Left renal pelvis (tissue), 4 donors: ENCODE data around the gene LONRF2. TPM values are rescaled to one million over a fixed set of nuclear protein-coding genes. Genes with fewer than 3 reads are reported as not detected.
"Not testable (repeated sequence)": the region's sequence is repeated elsewhere in the genome, so short reads cannot be mapped to it uniquely, and the experiment has no call there.

Source experiments
- DNase-seq, 4 donors: peaks; one replicate each; pipeline ENCODE4 v3.0.0-alpha.2; 2013; ENCODE audit warnings: low read depth in 4 of 4, low spot score in 3 of 4
- polyA plus RNA-seq, 4 donors: library from polyadenylated mRNA; unstranded; fragments of 120-200 nt; gene quantifications; one replicate each; pipeline ENCODE4 v1.2.1, GENCODE V29; 2013; ENCODE audit not compliant: insufficient read length in 4 of 4

The LONRF2 gene
- polyA plus RNA-seq: 1 to 10 TPM; 3.0 to 5.4 (median 4.1) TPM

DNA sequence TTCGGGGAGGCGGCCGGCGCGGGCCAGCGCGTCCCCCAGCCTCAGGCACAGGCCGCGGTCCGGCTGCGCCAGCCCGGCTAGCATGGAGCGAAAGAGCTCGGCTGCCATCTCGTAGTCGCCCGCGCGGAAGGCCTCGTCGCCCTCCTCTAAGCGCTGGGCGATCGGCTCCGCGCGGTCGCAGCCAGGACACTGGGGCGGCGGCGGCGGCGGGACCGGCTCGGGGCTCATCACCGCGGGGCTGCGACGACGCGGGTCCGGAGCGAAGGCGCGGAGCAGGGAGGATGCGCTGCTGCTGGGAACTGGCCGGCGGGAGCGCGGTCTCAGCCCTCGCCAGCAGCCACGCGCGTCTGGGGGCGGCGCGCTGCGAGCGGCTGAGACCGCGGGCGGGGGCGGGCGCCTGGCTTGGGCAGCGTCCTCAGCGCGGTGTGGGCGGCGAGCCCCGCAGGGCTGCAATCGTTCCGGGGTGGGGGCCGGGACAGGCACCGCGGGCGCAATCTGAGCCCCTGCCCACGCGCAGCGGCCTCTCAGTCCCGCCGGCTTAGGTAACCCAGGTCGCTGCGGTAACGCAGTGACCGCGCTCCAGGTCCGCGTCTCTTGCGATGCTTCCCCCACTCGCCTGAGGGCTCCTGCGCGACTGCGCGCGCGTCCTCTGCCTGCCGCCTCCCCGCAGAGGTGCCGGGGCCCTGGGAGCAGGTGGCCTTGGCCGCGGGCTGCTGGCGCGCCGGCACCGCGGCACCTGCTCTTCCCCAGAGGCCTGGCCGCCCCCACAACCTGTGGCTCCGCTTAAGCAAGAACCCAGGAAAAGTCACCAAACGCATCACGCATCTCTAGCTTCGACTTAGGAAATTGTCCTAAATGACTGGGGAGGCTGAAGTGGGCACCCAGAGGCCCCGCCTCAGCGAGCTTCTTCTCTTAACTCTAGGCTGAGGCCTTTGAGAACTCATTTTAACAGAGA lies at the start of gene LONRF2:
Gene LONRF2 (minus strand): TSS at position 636 of the 955 bp plus-strand sequence. CDS start 408 bp downstream, at position 228.
- peak in 2 of 4 donors; percentile 10 to 22 for DNase-seq

DNA sequence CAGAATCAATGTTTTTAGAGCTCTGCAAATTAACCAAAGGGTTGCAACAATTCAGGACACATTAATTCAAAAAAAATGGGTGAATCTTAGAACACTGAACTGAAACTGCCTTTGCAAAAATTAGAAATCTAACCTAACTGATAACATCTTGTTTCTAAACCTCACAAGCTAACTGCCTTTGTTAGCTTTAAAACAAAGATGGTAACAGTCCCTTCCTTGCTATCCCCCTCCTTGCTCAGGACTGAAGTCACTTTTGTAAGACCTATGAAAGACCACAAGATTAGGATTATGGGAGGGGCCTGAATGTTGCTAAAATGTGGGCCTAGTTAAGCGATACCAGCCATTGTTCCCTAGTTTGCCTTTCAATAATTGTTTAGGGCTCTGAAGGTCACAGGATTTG lies 44.9 kb upstream of the LONRF2 start:
- no peak for DNase-seq

DNA sequence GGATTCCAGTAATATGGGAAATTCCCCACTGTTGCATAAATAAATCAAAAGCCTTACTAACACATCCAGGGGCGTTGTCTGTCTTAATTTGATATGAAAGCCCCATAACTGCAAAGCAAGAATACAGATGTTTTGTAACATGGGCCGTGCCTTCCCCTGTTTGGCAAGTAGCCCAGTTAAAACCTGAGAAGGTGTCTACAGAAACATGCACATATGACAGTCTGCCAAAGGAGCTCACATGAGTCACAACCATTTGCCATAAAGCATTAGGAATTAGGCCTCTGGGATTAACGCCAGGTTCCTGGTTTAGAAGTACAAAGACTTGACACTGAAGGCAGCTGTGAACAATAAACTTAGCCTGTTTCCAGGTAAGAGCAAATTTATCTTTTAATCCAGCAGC lies 43.1 kb upstream of the LONRF2 start:
- no peak for DNase-seq

DNA sequence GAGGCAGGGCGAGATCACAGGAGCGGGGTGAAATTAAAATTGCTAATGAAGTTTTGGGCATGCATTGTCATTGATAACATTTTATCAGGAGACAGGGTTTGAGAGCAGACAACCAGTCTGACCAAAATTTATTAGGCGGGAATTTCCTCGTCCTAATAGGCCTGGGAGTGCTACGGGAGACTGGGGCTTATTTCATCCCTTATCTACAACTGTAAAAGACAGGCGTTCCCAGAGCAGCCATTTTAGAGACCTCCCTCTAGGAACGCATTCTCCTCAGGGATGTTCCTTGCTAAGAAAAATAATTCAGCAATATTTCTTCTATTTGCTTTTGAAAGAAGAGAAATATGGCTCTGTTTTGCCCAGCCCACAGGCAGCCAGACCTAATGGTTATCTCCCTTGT lies 40.0 kb upstream of the LONRF2 start:
- DNase-seq: not testable (repeated sequence)

DNA sequence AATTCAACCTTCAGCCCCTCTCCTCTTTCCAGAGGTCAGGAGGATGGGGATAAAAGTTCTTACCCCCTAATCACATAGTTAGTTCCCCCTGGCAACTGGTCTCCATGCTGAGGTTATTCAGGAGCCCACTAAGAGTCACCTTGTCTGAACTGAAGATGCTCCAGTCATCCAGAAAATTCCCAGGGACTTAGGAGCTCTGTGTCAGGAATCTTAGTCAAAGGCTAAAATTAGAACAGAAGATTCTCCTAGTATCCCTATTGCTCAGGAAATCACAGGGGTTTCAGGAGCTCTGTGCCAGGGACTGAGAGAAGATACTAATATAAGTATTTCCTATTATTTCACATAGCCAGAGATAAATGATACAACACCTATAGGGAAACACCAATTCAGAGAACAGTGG lies 37.3 kb upstream of the LONRF2 start:
- DNase-seq: no peak

DNA sequence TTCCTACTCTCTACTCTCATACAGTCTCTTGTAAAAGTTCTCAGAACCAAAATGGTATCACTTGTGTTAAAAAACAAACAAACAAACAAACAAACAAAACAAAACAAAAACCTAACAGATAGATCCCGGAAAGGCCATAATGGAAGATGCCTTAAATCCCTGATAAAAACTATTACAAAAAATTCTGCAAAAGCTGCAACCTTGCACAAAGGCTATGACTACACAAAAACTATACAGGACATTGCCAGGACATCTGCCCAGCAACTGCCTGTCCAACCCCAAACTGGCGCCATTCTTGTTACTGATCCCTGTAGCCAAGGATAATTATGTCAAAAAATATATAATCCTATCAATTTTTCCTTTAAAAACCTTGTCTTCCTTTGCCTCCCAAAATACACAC lies 36.3 kb upstream of the LONRF2 start:
- DNase-seq: no peak

DNA sequence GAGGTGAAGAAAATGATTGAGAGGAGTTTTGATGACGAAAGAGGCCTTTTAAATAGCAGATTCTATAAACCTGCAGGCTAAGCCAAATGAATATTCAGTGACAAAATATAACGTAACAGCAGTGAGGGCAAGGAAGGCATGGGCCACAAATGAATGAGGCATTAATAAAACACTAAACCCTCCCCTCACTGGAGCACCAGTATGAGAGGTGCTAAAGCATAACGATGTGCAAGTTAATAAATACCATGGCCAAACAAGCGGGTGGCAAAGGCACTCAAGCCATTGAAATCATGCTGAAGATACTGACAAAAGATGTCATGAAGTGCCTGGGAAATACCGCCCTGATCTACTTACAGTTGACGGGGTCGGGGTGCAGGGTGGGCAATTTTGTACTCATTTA lies 30.2 kb upstream of the LONRF2 start:
- DNase-seq: no peak

DNA sequence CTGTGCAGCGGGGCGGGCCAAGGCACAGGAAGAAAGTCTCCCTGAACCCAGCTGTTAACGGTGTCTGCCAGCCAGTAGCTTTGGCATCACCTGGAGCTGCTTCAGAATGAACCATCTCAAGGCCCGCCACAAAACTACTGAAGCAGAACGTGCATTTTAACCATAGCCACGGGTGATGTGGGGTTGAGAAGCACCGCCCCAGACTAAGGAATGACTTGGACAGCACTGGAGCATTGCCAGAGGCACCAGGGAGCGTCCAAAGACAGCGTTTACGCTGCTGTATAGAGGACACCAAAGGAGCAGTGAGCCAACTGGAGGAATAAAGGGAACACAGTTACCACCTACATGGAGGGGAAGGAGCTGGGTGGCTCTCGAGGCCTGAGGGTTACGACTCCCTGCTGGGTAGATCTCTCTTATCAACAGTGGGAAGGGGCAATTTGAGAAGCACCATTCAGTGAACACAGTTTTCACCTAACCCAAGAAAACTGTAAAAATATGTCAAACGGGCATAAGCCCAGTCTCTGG lies 28.4 kb upstream of the LONRF2 start:
- DNase-seq: no peak

DNA sequence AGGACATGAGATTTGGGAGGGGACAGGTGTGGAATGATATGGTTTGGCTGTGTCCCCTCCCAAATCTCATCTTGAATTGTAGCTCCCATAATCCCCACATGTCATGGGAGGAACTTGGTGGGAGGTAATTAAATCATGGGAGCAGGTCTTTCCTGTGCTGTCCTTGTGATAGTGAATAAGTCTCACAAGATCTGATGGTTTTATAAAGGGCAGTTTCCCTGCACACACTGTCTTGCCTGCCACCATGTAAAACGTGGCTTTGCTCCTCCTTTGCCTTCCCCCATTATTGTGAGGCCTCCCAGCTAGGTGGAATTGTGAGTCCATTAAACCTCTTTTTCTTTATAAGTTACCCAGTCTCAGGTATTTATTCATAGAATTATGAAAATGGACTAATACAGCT lies 22.8 kb upstream of the LONRF2 start:
- DNase-seq: not testable (repeated sequence)

DNA sequence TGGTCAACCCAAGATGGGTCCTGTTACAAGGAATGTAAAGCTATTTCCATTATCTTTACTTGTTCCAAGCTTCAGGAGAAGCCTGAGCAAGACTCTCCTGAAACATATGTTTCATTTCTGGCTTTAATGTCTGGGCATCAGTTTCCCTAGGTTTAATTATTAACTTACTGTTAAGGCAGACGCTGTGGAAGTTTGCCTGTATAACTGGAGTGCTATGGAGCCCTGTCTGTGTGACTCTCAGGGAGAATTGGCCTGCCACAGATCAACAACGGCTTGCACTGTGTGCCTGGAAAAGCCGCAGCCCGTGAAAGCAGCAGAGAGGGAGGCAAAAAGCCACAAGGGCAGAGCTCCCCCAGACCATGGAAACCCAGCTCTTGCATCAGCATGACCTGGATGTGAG lies 22.1 kb upstream of the LONRF2 start:
- DNase-seq: no peak

DNA sequence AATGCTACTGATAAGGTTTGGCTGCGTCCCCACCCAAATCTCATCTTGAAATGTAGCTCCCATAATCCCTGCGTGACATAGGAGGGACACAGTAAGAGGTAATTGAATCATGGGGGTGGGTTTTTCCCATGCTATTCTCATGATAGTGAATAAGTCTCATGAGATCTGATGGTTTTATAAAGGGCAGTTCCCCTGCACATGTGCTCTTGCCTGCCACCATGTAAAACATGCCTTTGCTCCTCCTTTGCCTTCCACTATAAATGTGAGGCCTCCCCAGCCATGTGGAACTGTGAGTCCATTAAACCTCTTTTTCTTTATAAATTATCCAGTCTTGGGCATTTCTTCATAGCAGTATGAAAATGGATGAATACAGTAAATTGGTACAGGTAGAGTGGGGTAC lies 20.2 kb upstream of the LONRF2 start:
- DNase-seq: not testable (repeated sequence)

DNA sequence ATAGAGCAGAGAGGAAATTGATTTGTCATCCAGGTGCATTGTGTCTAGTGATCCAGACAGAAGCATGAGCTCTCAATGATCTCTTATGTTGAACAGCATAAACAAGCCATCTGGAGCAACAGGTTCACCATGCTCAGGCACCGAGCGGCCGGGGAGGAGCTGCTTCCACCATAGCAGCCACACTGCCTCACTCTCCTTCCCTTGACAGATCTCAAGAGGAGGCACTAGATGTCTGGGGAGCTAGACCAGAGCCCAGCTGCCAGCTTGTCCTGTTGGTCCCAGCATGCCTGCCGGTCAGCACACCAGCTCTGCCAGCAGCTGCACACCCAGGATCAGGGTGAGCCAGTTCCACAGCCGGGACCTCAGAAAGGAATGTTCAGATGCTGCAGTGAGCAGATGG lies 17.5 kb upstream of the LONRF2 start:
- DNase-seq: no peak

DNA sequence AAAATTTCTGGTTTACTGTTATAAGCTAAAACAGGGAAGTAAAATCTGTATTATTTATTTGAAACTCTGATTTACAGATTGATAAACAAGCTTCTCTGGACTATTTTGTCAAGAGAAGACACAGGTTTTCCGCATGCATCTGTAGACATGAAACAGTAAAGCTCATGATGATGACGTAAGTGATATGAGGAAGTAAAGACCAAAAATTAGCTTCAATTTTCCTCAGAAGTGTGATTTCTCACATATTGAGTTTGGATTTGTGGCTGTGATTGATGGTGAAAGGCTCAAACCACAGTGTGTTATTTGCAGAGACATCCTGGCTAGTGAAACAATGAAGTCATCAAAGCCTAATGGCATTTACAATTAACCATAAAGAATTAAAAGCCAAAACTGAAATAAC lies 12.6 kb upstream of the LONRF2 start:
- DNase-seq: no peak

DNA sequence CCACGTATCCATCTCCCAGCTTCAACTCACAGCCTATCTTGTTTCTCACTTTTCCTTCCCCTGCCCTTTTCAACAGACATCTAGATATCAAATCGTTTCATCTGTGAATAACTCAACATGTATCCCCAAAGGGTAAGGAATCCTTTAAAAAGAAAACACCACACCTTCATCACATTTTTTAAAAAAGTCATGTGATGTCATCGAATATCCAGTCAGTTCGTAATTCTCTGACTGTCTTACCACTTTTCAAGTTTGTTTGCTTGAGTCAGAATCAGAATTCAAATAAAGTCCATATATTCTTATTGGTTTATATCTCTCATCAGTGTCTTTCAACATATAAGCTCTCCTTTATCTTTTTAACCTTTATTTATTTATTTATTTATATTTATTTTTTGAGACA lies 5.4 kb upstream of the LONRF2 start:
- DNase-seq: no peak

DNA sequence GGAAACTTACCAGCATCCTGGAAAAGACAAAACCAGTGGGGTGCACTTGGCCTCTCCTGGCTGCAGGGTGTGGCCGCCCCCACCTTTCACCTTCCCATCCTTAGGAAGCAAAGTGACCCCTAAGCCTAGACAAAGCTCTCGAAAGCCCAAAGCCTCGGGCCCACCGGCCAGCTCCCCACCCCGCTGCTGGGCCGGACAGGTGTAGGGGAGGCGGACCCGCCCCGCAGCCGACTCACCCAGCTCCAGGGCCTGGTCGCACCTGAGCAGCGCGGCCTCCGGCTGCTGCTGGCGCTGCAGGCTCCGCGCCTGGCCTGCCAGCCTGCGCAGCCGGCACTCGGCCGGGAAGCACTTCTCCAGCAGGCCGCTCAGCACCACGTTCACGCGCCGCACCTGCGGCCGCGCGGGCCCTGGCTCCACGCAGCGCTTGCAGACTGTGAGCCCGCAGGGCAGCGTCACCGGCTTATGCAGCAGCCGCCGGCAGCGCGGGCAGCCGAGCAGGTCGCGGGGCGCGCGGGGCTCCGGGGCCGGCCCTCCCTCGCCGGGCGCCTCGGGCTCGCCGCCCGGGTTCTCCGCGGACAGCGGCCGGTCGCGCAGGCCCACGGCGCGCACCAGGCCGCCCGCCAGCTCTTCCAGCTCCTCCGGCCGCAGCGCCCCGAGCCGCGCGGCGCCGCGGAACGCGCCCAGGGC lies 979 bp downstream of the LONRF2 start:
- peak in 3 of 4 donors; percentile 29 to 39 (median 32) for DNase-seq

DNA sequence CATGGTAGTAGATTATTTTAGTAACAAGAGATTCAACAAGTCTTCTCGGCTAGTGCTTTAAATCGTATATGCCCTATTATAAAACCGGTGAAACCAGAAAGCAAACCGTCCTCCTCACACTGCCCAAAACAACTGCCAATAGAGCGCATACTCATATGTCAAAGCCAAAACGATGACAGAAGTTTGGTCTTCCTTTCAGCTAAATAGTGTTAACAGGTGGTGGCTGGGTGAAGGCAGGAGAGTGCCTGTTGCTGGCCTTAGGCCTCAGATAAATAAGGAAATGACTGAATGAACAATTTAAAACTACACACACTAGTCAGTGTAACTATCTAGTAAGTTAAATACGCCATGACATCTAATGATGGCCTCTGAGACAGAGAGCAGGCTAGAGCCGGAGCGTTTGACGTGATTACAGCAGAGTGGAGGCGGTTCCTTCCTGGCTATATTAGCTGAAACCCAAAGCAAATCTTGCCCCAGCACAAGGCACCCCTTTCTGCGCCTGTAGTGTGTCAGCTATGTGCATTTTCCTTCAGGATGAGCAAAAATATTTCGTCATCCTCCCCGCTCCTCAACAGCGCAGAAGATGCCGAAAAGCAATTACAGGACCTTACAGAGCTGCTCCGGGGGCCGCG lies 1.6 kb downstream of the LONRF2 start:
- peak in 1 of 4 donors; percentile 10 for DNase-seq

DNA sequence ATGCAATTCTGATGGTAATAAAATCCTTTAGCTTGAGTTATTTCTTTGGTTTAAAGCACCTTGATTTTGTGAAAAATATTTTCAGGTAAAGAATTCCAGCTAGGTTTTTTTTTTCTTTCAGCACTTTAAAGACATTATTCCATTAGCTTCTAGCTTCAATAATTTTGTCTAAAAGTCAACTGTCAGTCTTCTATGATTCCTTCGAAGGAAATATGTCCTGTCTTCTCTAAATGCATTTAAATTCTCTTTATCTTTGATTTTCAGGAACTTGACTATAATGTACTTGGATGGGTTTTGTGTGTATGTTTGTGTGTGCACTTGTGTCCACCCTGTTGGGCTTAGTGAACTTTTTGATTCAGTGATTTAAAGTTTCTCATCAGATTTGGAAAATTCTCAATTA lies 4.7 kb downstream of the LONRF2 start:
- no peak for DNase-seq

DNA sequence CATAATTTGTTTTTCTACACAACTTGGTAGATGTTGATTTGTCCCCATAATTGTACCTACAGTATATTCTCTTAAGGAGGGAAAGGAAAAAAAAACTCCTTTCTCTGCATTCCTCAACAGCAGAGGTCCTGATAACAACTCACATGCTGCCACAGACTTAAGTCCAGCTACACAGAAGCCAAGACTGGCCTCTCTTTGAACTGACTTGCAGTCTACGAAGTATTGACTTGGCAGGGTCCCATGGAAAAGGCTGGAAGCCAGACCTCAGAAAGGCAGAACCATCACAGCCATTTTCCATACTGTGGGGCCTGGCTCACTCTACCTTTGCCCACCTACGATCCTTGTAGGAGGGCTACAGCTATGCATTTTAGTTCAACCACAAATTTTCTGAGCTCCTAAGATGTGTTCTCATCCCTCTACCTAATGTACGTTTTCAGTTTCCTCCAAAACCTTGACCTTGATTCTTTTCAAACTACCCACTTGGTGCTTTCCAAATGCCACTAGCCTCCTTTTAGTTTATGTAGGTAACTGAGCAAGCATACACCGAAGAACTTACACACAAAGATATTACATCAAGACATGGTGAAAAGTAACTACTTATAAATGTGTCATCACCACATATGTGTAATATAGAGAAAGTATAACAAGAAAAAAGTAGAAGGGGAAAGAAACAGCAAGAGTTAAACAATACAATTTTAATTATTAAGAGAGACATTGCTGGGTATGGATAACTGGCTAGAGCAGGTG lies 12.2 kb downstream of the LONRF2 start:
- DNase-seq: no peak

DNA sequence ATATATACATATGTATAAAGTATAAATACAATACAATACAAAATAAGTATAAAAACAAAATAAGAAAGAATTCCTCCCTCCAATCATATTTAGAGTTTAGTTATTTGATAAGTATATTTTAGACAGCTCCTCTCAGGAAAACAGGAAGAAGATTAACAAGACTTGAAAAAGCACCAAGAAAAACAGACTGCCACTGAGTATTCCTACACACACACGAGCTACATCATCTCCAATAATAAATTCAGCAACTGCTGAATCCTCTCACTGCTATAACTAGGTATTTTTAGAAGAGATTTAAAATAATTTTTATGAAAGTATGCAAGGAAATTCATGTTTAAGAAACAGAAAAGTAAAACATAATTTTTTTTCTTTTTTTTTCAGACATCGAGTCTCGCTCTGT lies 13.0 kb downstream of the LONRF2 start:
- no peak for DNase-seq

DNA sequence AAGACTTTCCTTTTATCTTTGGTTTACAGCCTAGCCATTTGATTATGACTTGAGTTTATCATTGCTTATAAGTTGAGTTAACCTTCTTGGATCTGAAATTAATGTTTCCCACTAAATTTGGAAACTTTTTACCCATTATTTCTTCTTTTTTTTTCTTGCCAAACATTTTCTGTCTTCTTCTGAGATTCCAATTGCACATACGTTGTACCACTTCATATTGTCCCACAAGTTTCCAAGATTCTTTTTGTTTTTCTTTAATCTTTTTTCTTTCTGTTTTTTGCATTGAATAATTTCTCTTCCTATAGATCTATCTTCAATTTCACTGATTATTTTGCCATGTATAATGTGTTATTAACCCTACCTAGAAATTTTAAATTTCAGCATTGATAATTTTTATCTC lies 18.6 kb downstream of the LONRF2 start:
- DNase-seq: no peak

DNA sequence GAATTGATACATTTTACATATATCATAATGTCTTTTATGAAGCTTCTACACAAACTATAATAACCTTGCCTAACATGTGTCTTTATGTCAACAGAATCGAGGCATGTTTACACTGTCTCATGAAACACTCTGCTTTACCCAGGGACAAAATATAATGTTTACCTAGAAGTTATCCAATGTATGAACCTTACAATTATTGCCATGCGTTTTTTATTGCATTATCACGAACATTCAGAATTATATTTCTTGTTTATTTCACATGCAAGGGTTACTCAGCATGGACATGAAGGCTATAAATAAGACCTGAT lies 19.8 kb downstream of the LONRF2 start:
- no peak for DNase-seq
